Measurements from ENCODE around the gene MCL1.

GRCh38 chr1:150574260-150575071 lies 4.9 kb downstream of the MCL1 start:
- TF ChIP-seq CTCF (IDR thresholded peaks at IDR 0.05) (no peak), EP300 (IDR thresholded peaks at IDR 0.05) (peak in 1 of 2 donors; percentile 23), POLR2A (IDR thresholded peaks at IDR 0.05) (no peak)
